ENCODE measurements around the gene IGSF21. TPM values are rescaled to one million over a fixed set of nuclear protein-coding genes. Genes with fewer than 3 reads are reported as not detected.

Gene IGSF21
- total RNA-seq, 1 experiment from 2014 or later, result 5.2 TPM

DNA sequence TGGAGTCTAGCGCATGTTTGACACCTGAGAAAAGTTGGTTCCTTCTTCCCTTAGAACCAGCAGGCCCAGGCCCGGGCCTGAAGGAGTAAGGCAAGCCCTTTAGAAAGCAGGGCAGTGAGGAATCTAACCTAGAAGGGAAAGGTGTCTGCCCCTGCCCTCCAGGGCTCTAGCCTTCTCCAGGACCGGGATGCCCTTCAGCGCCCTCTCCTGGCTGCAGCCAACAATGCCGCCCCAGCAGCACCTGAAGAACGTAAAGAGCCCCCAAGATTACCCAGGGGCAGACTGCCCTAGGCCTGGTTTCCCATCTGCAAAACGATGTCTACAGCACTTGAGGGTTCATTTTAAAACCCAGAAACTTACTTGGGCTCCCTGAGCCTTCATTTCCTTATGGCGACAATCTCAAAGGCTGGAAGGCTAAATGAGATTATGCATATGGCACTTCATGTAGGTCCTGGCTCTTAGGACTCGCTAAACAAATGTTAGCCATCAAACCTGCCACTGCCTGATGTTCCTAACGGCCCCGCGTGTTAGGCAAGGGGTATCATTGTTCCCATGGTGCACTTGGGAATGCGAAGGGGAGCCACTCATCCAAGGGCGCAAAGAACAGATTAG is 266.4 kb downstream of the IGSF21 start:
- Histone ChIP-seq H4K20me1 (ENCODE audit: control insufficient read depth, insufficient read depth, insufficient read length) (no peaks in the 10 kb centered on the region), H3K79me2 (ENCODE audit: insufficient read depth, low read length) (no peaks in the 10 kb centered on the region), H3K23ac (ENCODE audit: insufficient read length, low read depth, low read length) (no peak overlapping the region), H4K8ac (replicated peaks; ENCODE audit: insufficient read length, low read depth, low read length) (no peak overlapping the region), H2BK15ac (ENCODE audit: low read depth, low read length) (no peak overlapping the region), H2AFZ (ENCODE audit: low read length) (no peak overlapping the region), H4K91ac (ENCODE audit: insufficient read length, low read depth, low read length) (no peak overlapping the region), H2BK20ac (ENCODE audit: low read depth, low read length, poor library complexity, severe bottlenecking) (no peak overlapping the region), H3K9me3 (ENCODE audit: control insufficient read depth, low read depth, low read length) (no peaks in the 10 kb centered on the region), H3K4ac (ENCODE audit: low read depth, low read length) (no peak overlapping the region), H3K56ac (ENCODE audit: insufficient read length, low read depth, low read length) (no peak overlapping the region), H4K5ac (ENCODE audit: insufficient read length, low read depth, low read length) (no peak overlapping the region), H2AK5ac (ENCODE audit: insufficient read length, low read length) (no peak overlapping the region), H2BK5ac (ENCODE audit: insufficient read length, low read length) (no peak overlapping the region), H3T11ph (ENCODE audit: low read length) (no peak overlapping the region), H3K27ac (ENCODE audit: insufficient read length, low read depth, low read length) (no peak overlapping the region), H3K23me2 (ENCODE audit: insufficient read length, low read depth, low read length, poor library complexity, severe bottlenecking) (no peaks in the 10 kb centered on the region), H3K79me1 (ENCODE audit: insufficient read depth, low read depth, low read length, poor library complexity, severe bottlenecking) (no peaks in the 10 kb centered on the region), H2BK120ac (ENCODE audit: low read depth, low read length, poor library complexity, severe bottlenecking) (no peak overlapping the region), H3K4me1 (ENCODE audit: insufficient read depth, low read length) (no peaks in the 10 kb centered on the region), H3K18ac (ENCODE audit: insufficient read length, low read depth, low read length) (no peak overlapping the region), H2BK12ac (ENCODE audit: insufficient read length, low read depth, low read length) (no peak overlapping the region), H3K14ac (ENCODE audit: insufficient read depth, low read length) (no peak overlapping the region), H3K27me3 (ENCODE audit: insufficient read depth, low read length) (no peaks in the 10 kb centered on the region), H3K4me2 (ENCODE audit: insufficient read depth, insufficient read length, low read length) (no peak overlapping the region), H3K9ac (ENCODE audit: extremely low read depth, insufficient read length, low read length) (no peak overlapping the region)
- Mint-ChIP-seq H3K4me1 (peaks cover 9 to 21% of the 10 kb centered on the region in 2 experiments), H3K9me3 (peaks cover 1 to 2% of the 10 kb centered on the region in 2 experiments; a peak in 3 of 5 replicates), H3K27me3 (ENCODE audit: low read depth) (peaks cover 26% of the 10 kb centered on the region), H3K4me3 (no peak overlapping the region), H3K36me3 (ENCODE audit: insufficient read depth in 1 of 3, low read depth in 3 of 3) (peaks cover 1 to 7% (median 2%) of the 10 kb centered on the region in 3 experiments; a peak in 4 of 7 replicates), H3K27ac (no peak overlapping the region)
- peak; percentile 86 for DNase-seq
- peak; percentile 95 for TF ChIP-seq CTCF (conservative IDR thresholded peaks at IDR 0.05)
- WGBS (ENCODE audit: extremely low coverage, insufficient read length, low lambda C conversion rate), result no CpG with 5 or more reads among the region's 14 CpGs

Data from H9 (cell line).